Measurements from ENCODE around the gene GRIN1.

GRIN1 gene

GRCh38 chr9:137187386-137187785 is 48.4 kb downstream of the GRIN1 start:
- no peak for DNase-seq (ENCODE audit: low read depth)
- in situ Hi-C loops (cut with HindIII; ENCODE audit: low sequenced_read_pairs): no loop called here
- peak overlapping the region; percentile 93 for H3K4me3 ChIP-seq (ENCODE audit: low read depth, low read length)
- TF ChIP-seq, protein P1, sequence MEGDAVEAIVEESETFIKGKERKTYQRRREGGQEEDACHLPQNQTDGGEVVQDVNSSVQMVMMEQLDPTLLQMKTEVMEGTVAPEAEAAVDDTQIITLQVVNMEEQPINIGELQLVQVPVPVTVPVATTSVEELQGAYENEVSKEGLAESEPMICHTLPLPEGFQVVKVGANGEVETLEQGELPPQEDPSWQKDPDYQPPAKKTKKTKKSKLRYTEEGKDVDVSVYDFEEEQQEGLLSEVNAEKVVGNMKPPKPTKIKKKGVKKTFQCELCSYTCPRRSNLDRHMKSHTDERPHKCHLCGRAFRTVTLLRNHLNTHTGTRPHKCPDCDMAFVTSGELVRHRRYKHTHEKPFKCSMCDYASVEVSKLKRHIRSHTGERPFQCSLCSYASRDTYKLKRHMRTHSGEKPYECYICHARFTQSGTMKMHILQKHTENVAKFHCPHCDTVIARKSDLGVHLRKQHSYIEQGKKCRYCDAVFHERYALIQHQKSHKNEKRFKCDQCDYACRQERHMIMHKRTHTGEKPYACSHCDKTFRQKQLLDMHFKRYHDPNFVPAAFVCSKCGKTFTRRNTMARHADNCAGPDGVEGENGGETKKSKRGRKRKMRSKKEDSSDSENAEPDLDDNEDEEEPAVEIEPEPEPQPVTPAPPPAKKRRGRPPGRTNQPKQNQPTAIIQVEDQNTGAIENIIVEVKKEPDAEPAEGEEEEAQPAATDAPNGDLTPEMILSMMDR (IDR thresholded peaks at IDR 0.05; ENCODE audit: low read depth, low read length, missing control alignments): no peak

DNA sequence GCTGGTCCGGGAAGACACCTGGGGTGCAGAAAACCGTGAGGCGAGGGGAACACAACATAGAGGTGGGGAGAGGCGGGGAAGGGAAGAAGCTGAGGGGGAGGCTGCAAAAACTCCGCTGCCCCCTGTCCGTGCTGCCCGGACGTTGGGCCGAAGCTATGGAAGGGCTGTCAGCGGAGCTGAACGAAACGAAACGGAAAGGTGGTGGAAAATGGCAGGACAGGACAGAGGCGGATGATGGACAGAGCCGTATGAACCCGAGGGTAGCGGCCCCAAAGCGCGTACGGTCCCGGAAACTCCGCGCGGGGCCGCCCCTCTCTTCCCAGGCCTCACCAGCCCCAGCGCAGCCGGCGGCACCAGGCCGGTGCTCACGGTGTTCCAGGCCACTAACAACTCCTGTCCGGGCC is 49.1 kb downstream of the GRIN1 start:
- no peak for DNase-seq (ENCODE audit: low read depth)
- peak overlapping the region; percentile 93 for H3K4me3 ChIP-seq (ENCODE audit: low read depth, low read length)
- in situ Hi-C loops (cut with HindIII; ENCODE audit: low sequenced_read_pairs): no loop called here
- TF ChIP-seq, protein P1 (IDR thresholded peaks at IDR 0.05; ENCODE audit: low read depth, low read length, missing control alignments): no peak

GRCh38 chr9:137188490-137189296 is 49.7 kb downstream of the GRIN1 start, which contains the start of the genes ANAPC2 and SSNA1:
Gene ANAPC2 (minus strand): TSS chr9:137188560. CDS start chr9:137188532, 28 bp downstream.
Gene SSNA1 (plus strand): TSS chr9:137188676. CDS start chr9:137188727, 51 bp downstream.
- TF ChIP-seq, protein P1 (IDR thresholded peaks at IDR 0.05; ENCODE audit: low read depth, low read length, missing control alignments): peak; percentile 60
- peak within 1 kb of the TSS; percentile 93 for H3K4me3 ChIP-seq (ENCODE audit: low read depth, low read length)
- DNase-seq (ENCODE audit: low read depth): peak; percentile 82
- in situ Hi-C loops (cut with HindIII; ENCODE audit: low sequenced_read_pairs): no loop called here

- in situ Hi-C loops (cut with HindIII; ENCODE audit: low sequenced_read_pairs): no loop called here
- no peak for DNase-seq (ENCODE audit: low read depth)
Measured at GRCh38 chr9:137189297-137190295, 50.6 kb downstream of the GRIN1 start.

DNA sequence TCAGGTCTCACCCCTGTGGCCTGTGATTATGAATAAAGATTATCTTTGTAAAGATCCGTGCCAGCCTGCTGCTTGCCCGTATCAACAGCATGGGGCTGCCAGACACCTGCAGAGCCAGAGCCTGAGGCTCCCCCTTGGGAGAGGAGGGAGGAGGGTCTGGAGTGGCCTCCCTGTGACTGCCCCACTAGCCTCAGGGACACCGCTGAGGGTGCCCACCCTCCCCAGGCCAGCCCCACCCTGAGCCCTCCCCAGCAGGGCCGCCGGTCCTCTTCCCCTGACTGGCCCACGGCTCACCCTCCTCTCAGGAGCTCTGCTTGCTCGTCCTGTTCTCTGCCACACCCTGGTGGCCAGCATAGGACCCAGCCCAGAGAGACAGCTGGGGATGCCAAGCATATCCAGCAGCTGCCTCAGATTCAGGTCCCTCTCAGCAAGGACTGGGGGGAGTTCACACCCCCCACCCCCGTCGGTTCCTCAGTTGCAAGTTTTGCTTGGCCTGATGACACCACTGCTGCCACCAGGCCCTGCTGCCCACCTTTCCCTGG is 51.4 kb downstream of the GRIN1 start:
- TF ChIP-seq, protein P1 (IDR thresholded peaks at IDR 0.05; ENCODE audit: low read depth, low read length, missing control alignments): no peak
- DNase-seq (ENCODE audit: low read depth): no peak
- in situ Hi-C loops (cut with HindIII; ENCODE audit: low sequenced_read_pairs): no loop called here
- H3K4me3 ChIP-seq (ENCODE audit: low read depth, low read length): no peak overlapping the region

More at GRCh38 chr9:137189297-137190295, 50.6 kb downstream of the GRIN1 start:
- H3K4me3 ChIP-seq (ENCODE audit: low read depth, low read length): peak overlapping the region; percentile 93
- TF ChIP-seq, protein P1 (IDR thresholded peaks at IDR 0.05; ENCODE audit: low read depth, low read length, missing control alignments): no peak

GRCh38 chr9:137191245-137191644 is 52.3 kb downstream of the GRIN1 start:
- TF ChIP-seq, protein P1 (IDR thresholded peaks at IDR 0.05; ENCODE audit: low read depth, low read length, missing control alignments): no peak
- DNase-seq (ENCODE audit: low read depth): no peak
- in situ Hi-C loops (cut with HindIII; ENCODE audit: low sequenced_read_pairs): no loop called here
- H3K4me3 ChIP-seq (ENCODE audit: low read depth, low read length): no peak overlapping the region
